Heart right ventricle (tissue), 16 donors: ENCODE results near the gene DGLUCY. TPM values are rescaled to one million over a fixed set of nuclear protein-coding genes. Genes with fewer than 3 reads are reported as not detected.

Experiments used
- ATAC-seq, 8 donors: fragments of 200-7000 bp; cut with Tn5 transposase; one replicate each; pipeline ENCODE4 v1.9.1; 2020; ENCODE audit warnings: mild to moderate bottlenecking in 8 of 8, moderate library complexity in 8 of 8, moderate number of reproducible peaks in 1 of 8
- DNase-seq, 2 donors: peaks; one replicate each; pipeline ENCODE4 v3.0.0-alpha.2; 2020
- H3K27ac ChIP-seq, 10 donors: fragments of 200-600 bp; sonication (generic) in 2 of 10; one replicate each; pipeline versions ENCODE4 v1.5.0 to v1.8.0; 2020 to 2022; ENCODE audit warnings: mild to moderate bottlenecking in 3 of 10
- H3K27me3 ChIP-seq, 7 donors: fragments of 200-600 bp; one replicate each; pipeline ENCODE4 v1.8.0; 2021 to 2022; ENCODE audit warnings: mild to moderate bottlenecking in 2 of 7
- H3K36me3 ChIP-seq, 9 donors: fragments of 200-600 bp; sonication (generic) in 1 of 9; one replicate each; pipeline versions ENCODE4 v1.5.0 to v1.8.0; 2020 to 2022; ENCODE audit warnings: mild to moderate bottlenecking in 2 of 9
- H3K4me1 ChIP-seq, 9 donors: fragments of 200-600 bp; sonication (generic) in 1 of 9; one replicate each; pipeline versions ENCODE4 v1.5.0 to v1.8.0; 2020 to 2022; ENCODE audit warnings: mild to moderate bottlenecking in 4 of 9
- H3K4me3 ChIP-seq, 10 donors: fragments of 200-600 bp; sonication (generic) in 2 of 10; one replicate each; pipeline versions ENCODE4 v1.5.0 to v1.8.0; 2020 to 2022; ENCODE audit warnings: mild to moderate bottlenecking in 7 of 10, moderate library complexity in 2 of 10
- H3K9me3 ChIP-seq, 11 donors: fragments of 200-600 bp in 10 of 11; sonication (generic) in 2 of 11; one replicate each; pipeline versions ENCODE4 v1.5.0 to v1.8.0; 2013 to 2022; ENCODE audit warnings: mild to moderate bottlenecking in 2 of 11, control low read depth in 1 of 11, moderate library complexity in 1 of 11
- WGBS, 2 donors: extraction: QIAGEN DNeasy Blood & Tissue Kit; methylation state at CpG; one replicate each; pipeline ENCODE4 v1.1.7; 2013; ENCODE audit warnings: inconsistent platforms in 1 of 2; 5-methylcytosine and 5-hydroxymethylcytosine counted together
- intact Hi-C, 10 donors: fragments of 100-400 bp; cut with DNase I; formaldehyde crosslinking; loops; one replicate each; pipeline versions ENCODE4 v1.11.1 to v1.14.2; 2022
- polyA plus RNA-seq, 2 donors: library from polyadenylated mRNA; stranded (reverse); fragments of 200-250 nt; gene quantifications; one replicate each; pipeline ENCODE4 v1.2.3, GENCODE V29; 2013
- total RNA-seq, 10 donors: library from RNA; stranded (reverse); fragmentation: NEBNext Ultra II Directional in 3 of 10; extraction: Animal tissue kit (Norgen Biotek cat#: 25700) in 3 of 10; gene quantifications; one replicate each; pipeline versions ENCODE4 v1.2.1 to v1.2.4, GENCODE V29; 2021 to 2023
- TF ChIP-seq, protein P1 (sequence below), 9 donors: fragments of 200-600 bp; sonication (generic) in 2 of 9; IDR thresholded peaks; one replicate each; pipeline versions ENCODE4 v1.5.0 to v1.8.0; 2021 to 2022; ENCODE audit warnings: antibody characterized with exemption in 9 of 9, mild to moderate bottlenecking in 5 of 9, moderate library complexity in 1 of 9
- donor health status: Arrhythmogenic right ventricular cardiomyopathy.
- donor health status: ischemic (EF 13 %, LVEDD 7.1; RV severe dilation, severe dysfunction).
- donor health status: healthy with polysubstance abuse.
- donor health status: DM: no; HTN: yes; CAD: no.
- donor health status: DM: no; HTN: no; CAD: no.
- donor health status: ischemic (EF 25% LVEDD 6.9; RV normal size, moderate dysfunction).
- donor health status: ischemic (EF 25% LVEDD 5.7; RV mildly dilated, moderate dysfunction).
- donor health status: healthy.
- donor health status: DM: yes; HTN: yes; CAD: no.
- donor health status: Ischemic cardiomyopathy.
- donor health status: ischemic (EF 35%, LVEDD 5.7; RV mildly dilated, moderate dysfunction).
- donor health status: nonischemic (EF 11% LVEDD 7.7; RV severe dilation, severe dysfunction).
- donor health status: DM: yes; HTN: yes; CAD: no.
- donor health status: PGD.
- donor health status: ischemic (EF 29% LVEDD 5.4; RV normal size, mild dysfunction).
- donor health status: nonischemic (EF 23%, LVEDD 6.1; RV moderate dilation, normal function).

DGLUCY gene
- total and polyA plus RNA-seq, 12 donors: 43.5 to 270 (median 201) TPM

DNA sequence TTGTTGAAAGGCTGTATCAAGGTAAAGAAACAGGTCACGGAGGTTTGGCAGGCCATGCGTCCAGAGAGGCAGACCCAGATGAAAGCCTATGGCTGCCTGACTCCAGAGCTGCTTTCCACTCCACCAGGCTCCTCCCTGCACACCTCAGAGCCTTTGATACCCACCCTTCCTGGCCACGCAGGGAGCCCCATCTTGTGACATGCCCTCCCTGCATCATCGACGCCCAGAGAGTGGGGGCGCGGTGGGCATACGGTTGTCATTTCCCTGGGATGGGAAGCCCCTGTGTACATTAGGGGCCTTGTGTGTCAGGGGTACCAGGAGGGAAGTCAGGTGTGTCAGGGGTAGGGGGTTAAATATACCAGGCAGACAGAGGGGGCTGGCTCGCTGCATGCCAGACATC lies 160.9 kb downstream of the DGLUCY start:
- TF ChIP-seq, protein P1, sequence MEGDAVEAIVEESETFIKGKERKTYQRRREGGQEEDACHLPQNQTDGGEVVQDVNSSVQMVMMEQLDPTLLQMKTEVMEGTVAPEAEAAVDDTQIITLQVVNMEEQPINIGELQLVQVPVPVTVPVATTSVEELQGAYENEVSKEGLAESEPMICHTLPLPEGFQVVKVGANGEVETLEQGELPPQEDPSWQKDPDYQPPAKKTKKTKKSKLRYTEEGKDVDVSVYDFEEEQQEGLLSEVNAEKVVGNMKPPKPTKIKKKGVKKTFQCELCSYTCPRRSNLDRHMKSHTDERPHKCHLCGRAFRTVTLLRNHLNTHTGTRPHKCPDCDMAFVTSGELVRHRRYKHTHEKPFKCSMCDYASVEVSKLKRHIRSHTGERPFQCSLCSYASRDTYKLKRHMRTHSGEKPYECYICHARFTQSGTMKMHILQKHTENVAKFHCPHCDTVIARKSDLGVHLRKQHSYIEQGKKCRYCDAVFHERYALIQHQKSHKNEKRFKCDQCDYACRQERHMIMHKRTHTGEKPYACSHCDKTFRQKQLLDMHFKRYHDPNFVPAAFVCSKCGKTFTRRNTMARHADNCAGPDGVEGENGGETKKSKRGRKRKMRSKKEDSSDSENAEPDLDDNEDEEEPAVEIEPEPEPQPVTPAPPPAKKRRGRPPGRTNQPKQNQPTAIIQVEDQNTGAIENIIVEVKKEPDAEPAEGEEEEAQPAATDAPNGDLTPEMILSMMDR (IDR thresholded peaks at IDR 0.05): no peak
- Histone ChIP-seq H3K27ac (no peak overlapping the region), H3K4me3 (no peak overlapping the region), H3K9me3 (no peaks in the 10 kb centered on the region), H3K27me3 (no peaks in the 10 kb centered on the region), H3K4me1 (peaks cover 0 to 4% (median 3%) of the 10 kb centered on the region in 9 donors), H3K36me3 (peaks cover 0 to 80% (median 0%) of the 10 kb centered on the region in 9 donors)
- 93 to 94% methylated on average over 9 of the region's 9 CpGs for WGBS, 2 donors
- intact Hi-C loops: loop anchor here in 1 of 10 donors (10.0 kb wide), 1 partner anchor 370 kb away; no protein-coding TSS in a partner anchor
- ATAC-seq: no peak
- DNase-seq: no peak

Other genes with a start within 250 kb of the DGLUCY start
- gene RPS6KA5, start 53.4 kb upstream of the DGLUCY start, total RNA-seq: 10 to 100 TPM in 4 of 10 donors, 1 to 10 TPM in 6; 7.3 to 22.5 (median 9.4) TPM
- under 1 TPM; 0.84 to 0.95 TPM for gene RPS6KA5, start 53.4 kb upstream of the DGLUCY start, polyA plus RNA-seq
- gene GPR68, start 130.6 kb downstream of the DGLUCY start, total RNA-seq: 1 to 10 TPM in 2 of 10 donors, under 1 TPM in 8; 0.13 to 2.4 (median 0.29) TPM
- under 1 TPM; 0.22 to 0.54 TPM for gene GPR68, start 130.6 kb downstream of the DGLUCY start, polyA plus RNA-seq